GM23338 (cell line): ENCODE results near the gene ARAP1. TPM values are rescaled to one million over a fixed set of nuclear protein-coding genes. Genes with fewer than 3 reads are reported as not detected.

Experiments
- ATAC-seq: fragments of 200-7000 bp; cut with Tn5 transposase; 3 replicates; pipeline ENCODE4 v1.9.1; 2020
- DNase-seq: peaks from one replicate; pipeline ENCODE4 v3.0.0-alpha.2; 2015; ENCODE audit warnings: low spot score
- H2AFZ ChIP-seq: fragments of 200-600 bp; sonication (generic); 2 replicates; pipeline ENCODE4 v1.8.0; 2016; ENCODE audit warnings: antibody characterized with exemption, mild to moderate bottlenecking, moderate library complexity
- H3F3A ChIP-seq: fragments of 200-600 bp; sonication (generic); replicated peaks from 2 replicates; pipeline ENCODE4 v1.8.0; 2017; ENCODE audit warnings: antibody characterized with exemption, mixed run types, low read depth
- H3K27ac ChIP-seq: fragments of 200-600 bp; sonication (generic); 2 replicates; pipeline ENCODE4 v1.6.1; 2016; ENCODE audit warnings: low read depth
- H3K27me3 ChIP-seq: fragments of 200-600 bp; sonication (generic); 2 replicates; pipeline ENCODE4 v1.8.0; 2016; ENCODE audit warnings: mild to moderate bottlenecking, mixed run types, moderate library complexity; ENCODE audit not compliant: insufficient read depth
- H3K36me3 ChIP-seq: fragments of 200-600 bp; sonication (generic); 2 replicates; pipeline ENCODE4 v1.8.0; 2016; ENCODE audit warnings: mild to moderate bottlenecking; ENCODE audit not compliant: insufficient read depth
- H3K4me1 ChIP-seq: fragments of 200-600 bp; sonication (generic); 2 replicates; pipeline ENCODE4 v1.8.0; 2016; ENCODE audit warnings: mild to moderate bottlenecking, moderate library complexity; ENCODE audit not compliant: insufficient read depth
- H3K4me2 ChIP-seq: fragments of 200-600 bp; sonication (generic); 2 replicates; pipeline ENCODE4 v1.7.1; 2017; ENCODE audit warnings: mixed run types
- H3K4me3 ChIP-seq: fragments of 200-600 bp; sonication (generic); 2 replicates; pipeline ENCODE4 v1.6.1; 2016; ENCODE audit warnings: mixed run types
- H3K79me2 ChIP-seq: fragments of 200-600 bp; sonication (generic); replicated peaks from 2 replicates; pipeline ENCODE4 v1.8.0; 2017; ENCODE audit warnings: mild to moderate bottlenecking; ENCODE audit not compliant: insufficient read depth
- H3K9me2 ChIP-seq: fragments of 200-600 bp; sonication (generic); 2 replicates; pipeline ENCODE4 v1.8.0; 2017; ENCODE audit not compliant: insufficient read depth
- H4K20me1 ChIP-seq: fragments of 200-600 bp; sonication (generic); replicated peaks from 2 replicates; pipeline ENCODE4 v1.8.0; 2017; ENCODE audit warnings: mild to moderate bottlenecking; ENCODE audit not compliant: insufficient read depth
- H3K27ac Mint-ChIP-seq: 2 replicates; pipeline ENCODE4 v1.8.0; 2020; ENCODE audit warnings: inconsistent platforms, mild to moderate bottlenecking, moderate library complexity, mixed read lengths
- H3K27me3 Mint-ChIP-seq: 3 replicates; pipeline ENCODE4 v1.8.0; 2022; ENCODE audit warnings: low read depth, mild to moderate bottlenecking, moderate library complexity, mixed read lengths, inconsistent platforms; ENCODE audit not compliant: insufficient read depth, poor library complexity
- H3K36me3 Mint-ChIP-seq: 3 replicates; pipeline ENCODE4 v1.8.0; 2021; ENCODE audit warnings: low read depth, mild to moderate bottlenecking, inconsistent platforms, moderate library complexity, mixed read lengths
- H3K4me1 Mint-ChIP-seq: 3 replicates; pipeline ENCODE4 v1.8.0; 2020; ENCODE audit warnings: mild to moderate bottlenecking, inconsistent platforms, mixed read lengths
- H3K4me3 Mint-ChIP-seq: 3 replicates; pipeline ENCODE4 v1.8.0; 2021; ENCODE audit warnings: moderate library complexity, mild to moderate bottlenecking, inconsistent platforms, mixed read lengths
- H3K9me3 Mint-ChIP-seq: 3 replicates; pipeline ENCODE4 v1.8.0; 2020; ENCODE audit warnings: moderate library complexity, mild to moderate bottlenecking, inconsistent platforms, mixed read lengths
- CREB1 ChIP-seq: fragments of 250-450 bp; sonication (Bioruptor Pico); IDR thresholded peaks from 2 replicates; pipeline ENCODE4 v1.5.0; 2020; ENCODE audit warnings: low read depth, mild to moderate bottlenecking, moderate library complexity
- EZH2 ChIP-seq: fragments of 200-600 bp; sonication (generic); IDR thresholded peaks from one replicate; pipeline ENCODE4 v1.8.0; 2017; ENCODE audit warnings: antibody characterized with exemption, mild to moderate bottlenecking, low read depth; ENCODE audit not compliant: unreplicated experiment
- EZH2phosphoT487 ChIP-seq: fragments of 200-600 bp; sonication (generic); IDR thresholded peaks from one replicate; pipeline ENCODE4 v1.8.1; 2018; ENCODE audit warnings: antibody characterized with exemption; ENCODE audit not compliant: unreplicated experiment
- JUNB ChIP-seq: IDR thresholded peaks from one replicate; pipeline ENCODE4 v1.6.1; 2016; ENCODE audit warnings: antibody characterized with exemption; ENCODE audit not compliant: unreplicated experiment
- NANOG ChIP-seq: IDR thresholded peaks from 2 replicates; pipeline ENCODE4 v1.6.1; 2016; ENCODE audit warnings: antibody characterized with exemption, borderline replicate concordance
- POLR2AphosphoS5 ChIP-seq: IDR thresholded peaks from 2 replicates; pipeline ENCODE4 v1.6.1; 2016; ENCODE audit warnings: antibody characterized with exemption, low read depth
- STAT1 ChIP-seq: IDR thresholded peaks from one replicate; pipeline ENCODE4 v1.6.1; 2016; ENCODE audit warnings: antibody characterized with exemption; ENCODE audit not compliant: unreplicated experiment
- ZNF114 ChIP-seq: fragments of 250-450 bp; sonication (Bioruptor Pico); IDR thresholded peaks from 2 replicates; pipeline ENCODE4 v1.5.0; 2020; ENCODE audit warnings: mild to moderate bottlenecking, moderate library complexity
- ZNF331 ChIP-seq: fragments of 250-450 bp; sonication (Bioruptor Pico); IDR thresholded peaks from 2 replicates; pipeline ENCODE4 v1.5.0; 2020; ENCODE audit warnings: low read depth, mild to moderate bottlenecking, moderate library complexity
- polyA plus RNA-seq: library from polyadenylated mRNA; unstranded; fragments of >200 nt; fragmentation: Nextera tagmentation; extraction: Ambion mirVana; gene quantifications from 2 replicates; pipeline ENCODE4 v1.2.1, GENCODE V29; 2016
- total RNA-seq: library from RNA; depleted of rRNA; stranded (reverse); fragments of >200 nt; shearing (Covaris generic); gene quantifications from 2 replicates; pipeline ENCODE4 v1.2.3, GENCODE V29; 2014
- TF ChIP-seq, protein P1 (sequence below): IDR thresholded peaks from one replicate; pipeline ENCODE4 v1.6.1; 2018; ENCODE audit warnings: antibody characterized with exemption; ENCODE audit not compliant: unreplicated experiment
- TF ChIP-seq, protein P2 (sequence below), 2 experiments: fragments of 200-600 bp in 1 of 2; sonication (generic) in 1 of 2; conservative IDR thresholded peaks; 2 replicates each; pipeline versions ENCODE4 v1.5.1 to v1.6.1; 2016 to 2017; ENCODE audit warnings: antibody characterized with exemption in 2 of 2, low read depth in 2 of 2, mild to moderate bottlenecking in 2 of 2, moderate library complexity in 1 of 2
- TF ChIP-seq, protein P3 (sequence below): IDR thresholded peaks from 2 replicates; pipeline ENCODE4 v1.6.1; 2016; ENCODE audit warnings: antibody characterized with exemption
- TF ChIP-seq, protein P4 (sequence below): fragments of 250-450 bp; sonication (Bioruptor Pico); IDR thresholded peaks from 2 replicates; pipeline ENCODE4 v1.5.0; 2020; ENCODE audit warnings: mild to moderate bottlenecking, moderate library complexity

ARAP1 gene
- total and polyA plus RNA-seq, 2 experiments from 2014 or later = 24.5 to 116 TPM

DNA sequence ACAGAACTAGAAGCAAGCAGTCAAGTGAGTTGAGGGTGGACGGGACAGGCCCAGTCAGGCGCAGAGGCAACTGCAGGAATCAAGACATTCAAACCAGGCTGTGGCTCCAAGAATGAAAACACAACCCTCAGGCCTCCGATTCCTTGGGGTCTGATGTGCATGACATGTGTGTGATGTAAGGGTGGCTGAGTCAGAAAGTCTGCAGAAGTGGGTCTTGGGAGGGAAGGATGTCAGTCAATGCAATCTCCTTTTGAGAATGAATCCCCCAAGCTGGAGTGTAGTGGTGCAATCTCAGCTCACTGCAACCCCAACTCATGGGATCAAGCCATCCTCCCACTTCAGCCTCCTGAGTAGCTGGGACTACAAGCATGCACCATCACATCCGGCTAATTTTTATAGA lies 62.0 kb downstream of the ARAP1 start:
- H3K4me2 ChIP-seq = no peak overlapping the region
- H3K4me3 Mint-ChIP-seq = no peak overlapping the region
- H3F3A ChIP-seq = no peaks in the 10 kb centered on the region
- no peak overlapping the region for H3K4me3 ChIP-seq
- H3K4me1 ChIP-seq = no peaks in the 10 kb centered on the region
- H2AFZ ChIP-seq = no peak overlapping the region
- H3K9me3 Mint-ChIP-seq = no peaks in the 10 kb centered on the region
- H3K79me2 ChIP-seq = no peaks in the 10 kb centered on the region
- DNase-seq (no peak), ATAC-seq (no peak)
- no peaks in the 10 kb centered on the region for H3K4me1 Mint-ChIP-seq
- H3K27ac ChIP-seq = no peak overlapping the region
- H3K36me3 ChIP-seq = no peaks in the 10 kb centered on the region; the same call in 1 of the 2 replicates
- TF ChIP-seq, protein P1, sequence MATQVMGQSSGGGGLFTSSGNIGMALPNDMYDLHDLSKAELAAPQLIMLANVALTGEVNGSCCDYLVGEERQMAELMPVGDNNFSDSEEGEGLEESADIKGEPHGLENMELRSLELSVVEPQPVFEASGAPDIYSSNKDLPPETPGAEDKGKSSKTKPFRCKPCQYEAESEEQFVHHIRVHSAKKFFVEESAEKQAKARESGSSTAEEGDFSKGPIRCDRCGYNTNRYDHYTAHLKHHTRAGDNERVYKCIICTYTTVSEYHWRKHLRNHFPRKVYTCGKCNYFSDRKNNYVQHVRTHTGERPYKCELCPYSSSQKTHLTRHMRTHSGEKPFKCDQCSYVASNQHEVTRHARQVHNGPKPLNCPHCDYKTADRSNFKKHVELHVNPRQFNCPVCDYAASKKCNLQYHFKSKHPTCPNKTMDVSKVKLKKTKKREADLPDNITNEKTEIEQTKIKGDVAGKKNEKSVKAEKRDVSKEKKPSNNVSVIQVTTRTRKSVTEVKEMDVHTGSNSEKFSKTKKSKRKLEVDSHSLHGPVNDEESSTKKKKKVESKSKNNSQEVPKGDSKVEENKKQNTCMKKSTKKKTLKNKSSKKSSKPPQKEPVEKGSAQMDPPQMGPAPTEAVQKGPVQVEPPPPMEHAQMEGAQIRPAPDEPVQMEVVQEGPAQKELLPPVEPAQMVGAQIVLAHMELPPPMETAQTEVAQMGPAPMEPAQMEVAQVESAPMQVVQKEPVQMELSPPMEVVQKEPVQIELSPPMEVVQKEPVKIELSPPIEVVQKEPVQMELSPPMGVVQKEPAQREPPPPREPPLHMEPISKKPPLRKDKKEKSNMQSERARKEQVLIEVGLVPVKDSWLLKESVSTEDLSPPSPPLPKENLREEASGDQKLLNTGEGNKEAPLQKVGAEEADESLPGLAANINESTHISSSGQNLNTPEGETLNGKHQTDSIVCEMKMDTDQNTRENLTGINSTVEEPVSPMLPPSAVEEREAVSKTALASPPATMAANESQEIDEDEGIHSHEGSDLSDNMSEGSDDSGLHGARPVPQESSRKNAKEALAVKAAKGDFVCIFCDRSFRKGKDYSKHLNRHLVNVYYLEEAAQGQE = no peak
- TF ChIP-seq EZH2phosphoT487 = no peak
- TF ChIP-seq NANOG = no peak
- no peak for TF ChIP-seq ZNF331 (CRISPR knock-in tag)
- TF ChIP-seq, protein P2, sequence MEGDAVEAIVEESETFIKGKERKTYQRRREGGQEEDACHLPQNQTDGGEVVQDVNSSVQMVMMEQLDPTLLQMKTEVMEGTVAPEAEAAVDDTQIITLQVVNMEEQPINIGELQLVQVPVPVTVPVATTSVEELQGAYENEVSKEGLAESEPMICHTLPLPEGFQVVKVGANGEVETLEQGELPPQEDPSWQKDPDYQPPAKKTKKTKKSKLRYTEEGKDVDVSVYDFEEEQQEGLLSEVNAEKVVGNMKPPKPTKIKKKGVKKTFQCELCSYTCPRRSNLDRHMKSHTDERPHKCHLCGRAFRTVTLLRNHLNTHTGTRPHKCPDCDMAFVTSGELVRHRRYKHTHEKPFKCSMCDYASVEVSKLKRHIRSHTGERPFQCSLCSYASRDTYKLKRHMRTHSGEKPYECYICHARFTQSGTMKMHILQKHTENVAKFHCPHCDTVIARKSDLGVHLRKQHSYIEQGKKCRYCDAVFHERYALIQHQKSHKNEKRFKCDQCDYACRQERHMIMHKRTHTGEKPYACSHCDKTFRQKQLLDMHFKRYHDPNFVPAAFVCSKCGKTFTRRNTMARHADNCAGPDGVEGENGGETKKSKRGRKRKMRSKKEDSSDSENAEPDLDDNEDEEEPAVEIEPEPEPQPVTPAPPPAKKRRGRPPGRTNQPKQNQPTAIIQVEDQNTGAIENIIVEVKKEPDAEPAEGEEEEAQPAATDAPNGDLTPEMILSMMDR (conservative IDR thresholded peaks at IDR 0.05; ENCODE audit: low read depth in 2 of 2) = no peak
- TF ChIP-seq, protein P3, sequence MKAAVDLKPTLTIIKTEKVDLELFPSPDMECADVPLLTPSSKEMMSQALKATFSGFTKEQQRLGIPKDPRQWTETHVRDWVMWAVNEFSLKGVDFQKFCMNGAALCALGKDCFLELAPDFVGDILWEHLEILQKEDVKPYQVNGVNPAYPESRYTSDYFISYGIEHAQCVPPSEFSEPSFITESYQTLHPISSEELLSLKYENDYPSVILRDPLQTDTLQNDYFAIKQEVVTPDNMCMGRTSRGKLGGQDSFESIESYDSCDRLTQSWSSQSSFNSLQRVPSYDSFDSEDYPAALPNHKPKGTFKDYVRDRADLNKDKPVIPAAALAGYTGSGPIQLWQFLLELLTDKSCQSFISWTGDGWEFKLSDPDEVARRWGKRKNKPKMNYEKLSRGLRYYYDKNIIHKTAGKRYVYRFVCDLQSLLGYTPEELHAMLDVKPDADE = no peak
- no peak for TF ChIP-seq CREB1 (CRISPR knock-in tag)
- no peak for TF ChIP-seq POLR2AphosphoS5
- TF ChIP-seq EZH2 = no peak
- no peak for TF ChIP-seq ZNF114
- TF ChIP-seq JUNB = no peak
- TF ChIP-seq STAT1 = no peak
- TF ChIP-seq, protein P4, sequence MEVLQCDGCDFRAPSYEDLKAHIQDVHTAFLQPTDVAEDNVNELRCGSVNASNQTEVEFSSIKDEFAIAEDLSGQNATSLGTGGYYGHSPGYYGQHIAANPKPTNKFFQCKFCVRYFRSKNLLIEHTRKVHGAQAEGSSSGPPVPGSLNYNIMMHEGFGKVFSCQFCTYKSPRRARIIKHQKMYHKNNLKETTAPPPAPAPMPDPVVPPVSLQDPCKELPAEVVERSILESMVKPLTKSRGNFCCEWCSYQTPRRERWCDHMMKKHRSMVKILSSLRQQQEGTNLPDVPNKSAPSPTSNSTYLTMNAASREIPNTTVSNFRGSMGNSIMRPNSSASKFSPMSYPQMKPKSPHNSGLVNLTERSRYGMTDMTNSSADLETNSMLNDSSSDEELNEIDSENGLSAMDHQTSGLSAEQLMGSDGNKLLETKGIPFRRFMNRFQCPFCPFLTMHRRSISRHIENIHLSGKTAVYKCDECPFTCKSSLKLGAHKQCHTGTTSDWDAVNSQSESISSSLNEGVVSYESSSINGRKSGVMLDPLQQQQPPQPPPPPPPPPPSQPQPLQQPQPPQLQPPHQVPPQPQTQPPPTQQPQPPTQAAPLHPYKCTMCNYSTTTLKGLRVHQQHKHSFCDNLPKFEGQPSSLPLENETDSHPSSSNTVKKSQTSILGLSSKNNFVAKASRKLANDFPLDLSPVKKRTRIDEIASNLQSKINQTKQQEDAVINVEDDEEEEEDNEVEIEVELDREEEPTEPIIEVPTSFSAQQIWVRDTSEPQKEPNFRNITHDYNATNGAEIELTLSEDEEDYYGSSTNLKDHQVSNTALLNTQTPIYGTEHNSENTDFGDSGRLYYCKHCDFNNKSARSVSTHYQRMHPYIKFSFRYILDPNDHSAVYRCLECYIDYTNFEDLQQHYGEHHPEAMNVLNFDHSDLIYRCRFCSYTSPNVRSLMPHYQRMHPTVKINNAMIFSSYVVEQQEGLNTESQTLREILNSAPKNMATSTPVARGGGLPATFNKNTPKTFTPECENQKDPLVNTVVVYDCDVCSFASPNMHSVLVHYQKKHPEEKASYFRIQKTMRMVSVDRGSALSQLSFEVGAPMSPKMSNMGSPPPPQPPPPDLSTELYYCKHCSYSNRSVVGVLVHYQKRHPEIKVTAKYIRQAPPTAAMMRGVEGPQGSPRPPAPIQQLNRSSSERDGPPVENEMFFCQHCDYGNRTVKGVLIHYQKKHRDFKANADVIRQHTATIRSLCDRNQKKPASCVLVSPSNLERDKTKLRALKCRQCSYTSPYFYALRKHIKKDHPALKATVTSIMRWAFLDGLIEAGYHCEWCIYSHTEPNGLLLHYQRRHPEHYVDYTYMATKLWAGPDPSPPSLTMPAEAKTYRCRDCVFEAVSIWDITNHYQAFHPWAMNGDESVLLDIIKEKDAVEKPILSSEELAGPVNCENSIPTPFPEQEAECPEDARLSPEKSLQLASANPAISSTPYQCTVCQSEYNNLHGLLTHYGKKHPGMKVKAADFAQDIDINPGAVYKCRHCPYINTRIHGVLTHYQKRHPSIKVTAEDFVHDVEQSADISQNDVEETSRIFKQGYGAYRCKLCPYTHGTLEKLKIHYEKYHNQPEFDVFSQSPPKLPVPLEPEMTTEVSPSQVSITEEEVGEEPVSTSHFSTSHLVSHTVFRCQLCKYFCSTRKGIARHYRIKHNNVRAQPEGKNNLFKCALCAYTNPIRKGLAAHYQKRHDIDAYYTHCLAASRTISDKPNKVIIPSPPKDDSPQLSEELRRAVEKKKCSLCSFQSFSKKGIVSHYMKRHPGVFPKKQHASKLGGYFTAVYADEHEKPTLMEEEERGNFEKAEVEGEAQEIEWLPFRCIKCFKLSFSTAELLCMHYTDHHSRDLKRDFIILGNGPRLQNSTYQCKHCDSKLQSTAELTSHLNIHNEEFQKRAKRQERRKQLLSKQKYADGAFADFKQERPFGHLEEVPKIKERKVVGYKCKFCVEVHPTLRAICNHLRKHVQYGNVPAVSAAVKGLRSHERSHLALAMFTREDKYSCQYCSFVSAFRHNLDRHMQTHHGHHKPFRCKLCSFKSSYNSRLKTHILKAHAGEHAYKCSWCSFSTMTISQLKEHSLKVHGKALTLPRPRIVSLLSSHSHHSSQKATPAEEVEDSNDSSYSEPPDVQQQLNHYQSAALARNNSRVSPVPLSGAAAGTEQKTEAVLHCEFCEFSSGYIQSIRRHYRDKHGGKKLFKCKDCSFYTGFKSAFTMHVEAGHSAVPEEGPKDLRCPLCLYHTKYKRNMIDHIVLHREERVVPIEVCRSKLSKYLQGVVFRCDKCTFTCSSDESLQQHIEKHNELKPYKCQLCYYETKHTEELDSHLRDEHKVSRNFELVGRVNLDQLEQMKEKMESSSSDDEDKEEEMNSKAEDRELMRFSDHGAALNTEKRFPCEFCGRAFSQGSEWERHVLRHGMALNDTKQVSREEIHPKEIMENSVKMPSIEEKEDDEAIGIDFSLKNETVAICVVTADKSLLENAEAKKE (CRISPR knock-in tag) = no peak
- peaks cover 14% of the 10 kb centered on the region for H3K27me3 Mint-ChIP-seq
- H4K20me1 ChIP-seq = no peaks in the 10 kb centered on the region
- peaks cover 29% of the 10 kb centered on the region for H3K36me3 Mint-ChIP-seq
- H3K9me2 ChIP-seq = no peaks in the 10 kb centered on the region
- no peak overlapping the region for H3K27ac Mint-ChIP-seq
- H3K27me3 ChIP-seq = no peaks in the 10 kb centered on the region
